Measurements from ENCODE around the gene OR10X1. TPM values are rescaled to one million over a fixed set of nuclear protein-coding genes. Genes with fewer than 3 reads are reported as not detected.

OR10X1 gene
- total RNA-seq, 3 donors from 2014 or later: not detected

GRCh38 chr1:158552296-158552695 lies 27.4 kb downstream of the OR10X1 start:
- no peak for DNase-seq
- ATAC-seq: no peak
- Mint-ChIP-seq H3K36me3 (ENCODE audit: insufficient read depth) (no peaks in the 10 kb centered on the region), H3K4me3 (no peak overlapping the region), H3K27me3 (ENCODE audit: low read depth) (peaks cover 22% of the 10 kb centered on the region), H3K4me1 (ENCODE audit: low read depth) (no peaks in the 10 kb centered on the region), H3K9me3 (no peaks in the 10 kb centered on the region)

GRCh38 chr1:158547533-158547932 lies 32.2 kb downstream of the OR10X1 start:
- H3K27me3 Mint-ChIP-seq (ENCODE audit: low read depth): peaks cover 21% of the 10 kb centered on the region
- H3K36me3 Mint-ChIP-seq (ENCODE audit: insufficient read depth): no peaks in the 10 kb centered on the region
- no peaks in the 10 kb centered on the region for H3K4me1 Mint-ChIP-seq (ENCODE audit: low read depth)
- no peak for DNase-seq
- no peak overlapping the region for H3K4me3 Mint-ChIP-seq
- ATAC-seq: no peak
- no peaks in the 10 kb centered on the region for H3K9me3 Mint-ChIP-seq

GRCh38 chr1:158537609-158538008 lies 42.1 kb downstream of the OR10X1 start:
- no peak for DNase-seq
- H3K4me3 Mint-ChIP-seq: no peak overlapping the region
- H3K36me3 Mint-ChIP-seq (ENCODE audit: insufficient read depth): no peaks in the 10 kb centered on the region
- no peak for ATAC-seq
- peaks cover 1% of the 10 kb centered on the region for H3K4me1 Mint-ChIP-seq (ENCODE audit: low read depth)
- no peaks in the 10 kb centered on the region for H3K9me3 Mint-ChIP-seq
- H3K27me3 Mint-ChIP-seq (ENCODE audit: low read depth): peaks cover under 1% of the 10 kb centered on the region

- H3K36me3 Mint-ChIP-seq (ENCODE audit: insufficient read depth): no peaks in the 10 kb centered on the region
- ATAC-seq (no peak), DNase-seq (no peak)
- peaks cover 1% of the 10 kb centered on the region for H3K4me1 Mint-ChIP-seq (ENCODE audit: low read depth)
- peaks cover 4% of the 10 kb centered on the region for H3K27me3 Mint-ChIP-seq (ENCODE audit: low read depth)
- H3K9me3 Mint-ChIP-seq: no peaks in the 10 kb centered on the region
- no peak overlapping the region for H3K4me3 Mint-ChIP-seq
Measured at GRCh38 chr1:158534496-158534895, 45.2 kb downstream of the OR10X1 start.

Other genes starting within 250 kb of the OR10X1 start
- gene CD1B, start 248.4 kb downstream of the OR10X1 start, total RNA-seq: not detected
- not detected for gene CD1E, start 226.0 kb downstream of the OR10X1 start, total RNA-seq
- not detected for gene OR10T2, start 180.4 kb downstream of the OR10X1 start, total RNA-seq
- not detected for gene OR10K2, start 153.7 kb downstream of the OR10X1 start, total RNA-seq
- gene OR10K1, start 118.1 kb downstream of the OR10X1 start, total RNA-seq: not detected
- not detected for gene OR10R2, start 107.7 kb downstream of the OR10X1 start, total RNA-seq
- gene OR6Y1, start 25.5 kb downstream of the OR10X1 start, total RNA-seq: not detected
- gene OR6P1, start 9.3 kb downstream of the OR10X1 start, total RNA-seq: not detected
- gene OR10Z1, start 25.4 kb upstream of the OR10X1 start, total RNA-seq: not detected
- under 1 TPM in 2 of 3 donors, not detected in 1; 0.40 TPM for gene SPTA1, start 106.8 kb upstream of the OR10X1 start, total RNA-seq
- gene OR6K2, start 120.8 kb upstream of the OR10X1 start, total RNA-seq: not detected
- not detected for gene OR6K3, start 140.8 kb upstream of the OR10X1 start, total RNA-seq
- gene OR6K6, start 174.8 kb upstream of the OR10X1 start, total RNA-seq: not detected
- gene OR6N1, start 192.3 kb upstream of the OR10X1 start, total RNA-seq: not detected
- not detected for gene OR6N2, start 201.3 kb upstream of the OR10X1 start, total RNA-seq